NCI-H524 treated with DMSO at 0.1 percent for 48 hours (cell line): Measurements from ENCODE around the gene HDAC4.

Experiments used
- DNase-seq: peaks from one replicate; lab custom pipeline; 2025; lab: John Stamatoyannopoulos, UW

HDAC4 gene

GRCh38 chr2:239121600-239122012, 279.2 kb downstream of the HDAC4 start:
- no peak for DNase-seq

GRCh38 chr2:239120664-239121063, 280.2 kb downstream of the HDAC4 start:
- DNase-seq, result no peak

GRCh38 chr2:239119346-239120126, 281.3 kb downstream of the HDAC4 start:
- no peak for DNase-seq

- DNase-seq, result no peak
Measured at GRCh38 chr2:239118675-239119211, 282.1 kb downstream of the HDAC4 start.

DNA sequence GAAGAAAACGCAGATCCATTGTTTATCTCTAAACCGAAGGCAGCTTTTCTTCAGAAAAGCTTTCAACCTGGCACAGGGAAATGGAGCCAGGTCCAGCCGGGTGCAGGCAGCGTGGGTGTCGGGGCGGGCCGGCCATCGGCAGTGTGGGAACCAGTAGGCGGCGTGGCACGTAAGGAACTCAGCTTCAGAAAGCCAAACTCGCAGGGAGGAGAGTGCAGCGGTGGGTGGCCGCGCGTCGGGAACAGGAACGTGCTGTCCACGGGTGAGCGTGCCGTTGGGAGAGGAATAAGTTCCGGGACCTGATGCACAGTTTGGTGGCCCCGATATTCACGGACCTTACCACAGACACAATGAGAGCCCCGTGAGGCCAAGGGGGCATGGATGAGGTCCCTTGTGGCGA, 282.6 kb downstream of the HDAC4 start:
- DNase-seq, result no peak

DNA sequence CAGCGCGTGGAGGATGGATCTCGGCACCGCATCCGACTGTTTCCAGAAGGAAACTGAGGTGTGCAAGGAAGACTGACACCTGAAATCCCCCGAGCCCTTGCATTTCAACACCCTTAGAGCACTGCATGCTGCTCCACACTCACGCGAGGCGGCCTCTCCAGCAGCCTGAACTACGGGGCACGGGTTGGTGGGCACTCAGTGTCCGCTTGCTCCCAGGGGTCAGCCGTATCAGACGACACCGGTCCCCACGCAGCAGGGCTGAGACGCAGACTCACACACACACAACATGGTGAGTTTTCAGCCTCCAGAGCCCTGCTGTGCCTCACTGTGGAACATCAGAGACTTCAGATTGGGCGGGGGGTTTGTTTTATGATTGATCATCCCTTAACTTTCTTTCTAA, 283.0 kb downstream of the HDAC4 start:
- no peak for DNase-seq

- no peak for DNase-seq
Measured at GRCh38 chr2:239116456-239117246, 284.2 kb downstream of the HDAC4 start.

DNA sequence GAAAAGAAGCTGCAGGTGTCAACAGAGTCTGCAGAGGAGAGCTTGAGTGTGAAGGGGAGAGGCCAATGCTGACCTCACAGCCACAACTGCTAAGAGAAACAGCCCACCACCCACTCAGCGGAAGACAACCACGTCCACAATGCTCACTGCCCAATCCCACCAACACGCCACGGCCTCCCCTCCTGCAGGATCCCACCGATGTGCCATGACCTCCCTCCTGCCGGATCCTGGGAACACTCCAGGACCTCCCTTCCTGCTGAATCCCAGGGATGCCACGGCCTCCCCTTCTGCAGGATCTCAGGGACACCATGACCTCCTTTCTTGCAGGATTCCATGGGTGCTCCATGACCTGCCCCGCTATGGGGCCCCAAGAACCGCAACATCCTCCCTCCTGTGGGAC, 285.2 kb downstream of the HDAC4 start:
- no peak for DNase-seq

DNA sequence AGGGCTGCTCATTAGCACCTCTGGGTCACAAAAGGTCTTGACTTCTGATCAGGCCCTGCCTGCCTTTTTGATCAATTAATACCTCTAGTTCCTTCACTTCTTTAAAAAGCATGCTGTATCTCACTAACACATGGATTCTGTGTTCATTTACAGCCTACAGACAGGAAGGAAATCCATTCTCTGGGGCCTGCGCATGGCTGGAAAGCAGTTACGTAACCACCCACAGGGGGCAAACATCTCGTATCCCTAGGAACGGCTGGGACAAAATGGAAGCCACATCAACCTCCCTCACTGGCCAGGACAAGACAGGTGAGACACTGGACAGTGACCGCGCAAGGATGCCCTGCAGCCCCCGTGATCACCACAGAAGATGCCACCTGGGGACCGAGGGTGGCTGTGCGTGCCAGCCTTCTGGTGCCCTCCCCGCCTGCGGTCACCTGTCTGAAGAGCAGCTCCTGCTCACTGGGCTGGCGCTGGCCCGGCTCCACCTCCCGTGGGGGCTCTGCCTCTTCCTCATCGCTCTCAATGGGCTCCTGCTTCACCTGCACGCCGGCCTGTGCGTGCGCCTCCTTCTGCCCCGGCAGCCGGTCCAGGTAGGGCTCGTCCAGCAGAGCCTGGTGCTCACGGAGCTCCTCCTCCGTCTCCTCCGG, 286.1 kb downstream of the HDAC4 start:
- no peak for DNase-seq

GRCh38 chr2:239114119-239114581, 286.7 kb downstream of the HDAC4 start:
- DNase-seq, result no peak

- no peak for DNase-seq
Measured at GRCh38 chr2:239113615-239114014, 287.2 kb downstream of the HDAC4 start.

GRCh38 chr2:239113171-239113570, 287.6 kb downstream of the HDAC4 start:
- DNase-seq, result no peak

- DNase-seq, result no peak
Measured at GRCh38 chr2:239112127-239112774, 288.6 kb downstream of the HDAC4 start.

- no peak for DNase-seq
Measured at GRCh38 chr2:239111401-239112100, 289.3 kb downstream of the HDAC4 start.

DNA sequence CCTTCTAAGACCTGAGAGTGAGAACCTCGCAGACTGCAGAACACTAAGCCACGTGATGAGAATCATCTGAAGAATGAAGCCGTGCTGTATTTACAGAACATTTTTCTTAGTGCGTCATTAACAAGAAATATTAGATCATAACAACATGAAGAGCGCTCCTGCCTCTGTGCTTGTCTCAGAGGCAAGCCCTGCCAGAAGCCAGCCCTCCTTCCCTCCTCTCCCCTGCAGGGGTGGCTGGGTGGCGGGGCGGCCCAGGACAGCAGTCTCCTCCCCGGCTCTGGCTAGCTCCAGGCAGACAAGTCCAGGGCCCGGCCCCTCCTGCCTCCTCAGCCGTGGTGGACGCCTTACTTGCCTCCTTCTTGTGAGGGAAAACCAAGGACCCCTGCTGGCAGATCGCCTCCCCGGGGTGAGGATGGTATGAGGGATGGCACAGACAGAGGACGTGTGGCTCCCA, 290.2 kb downstream of the HDAC4 start:
- no peak for DNase-seq

DNA sequence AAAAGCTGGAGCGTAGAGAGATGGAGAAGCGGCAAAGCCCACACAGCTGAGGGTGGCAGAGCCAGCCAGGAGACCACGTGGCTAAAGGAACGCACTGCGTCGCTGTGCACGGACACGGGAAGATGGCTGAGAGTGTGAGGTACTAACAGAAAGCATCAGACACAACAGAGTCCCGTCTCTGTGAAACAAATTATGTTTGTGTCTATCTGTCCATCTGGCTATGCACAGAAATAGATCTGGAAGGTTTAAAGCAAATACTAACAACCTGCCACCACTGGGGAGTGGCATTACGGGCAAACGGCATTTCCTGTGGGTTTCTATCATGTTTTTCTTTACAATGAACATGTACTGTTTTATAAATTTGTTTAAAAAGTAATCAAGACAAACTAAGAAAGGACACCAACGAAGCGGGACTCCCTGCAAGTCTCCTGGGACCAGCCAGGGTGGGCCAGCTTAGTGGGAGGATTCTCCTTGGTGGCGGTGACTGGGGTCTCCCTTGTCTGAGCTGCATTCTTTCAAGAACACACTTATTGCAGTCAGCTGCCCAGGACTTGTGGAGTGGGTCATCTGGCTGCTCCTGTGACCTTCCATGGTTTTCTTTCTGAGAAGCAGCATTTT, 290.8 kb downstream of the HDAC4 start:
- DNase-seq, result no peak

DNA sequence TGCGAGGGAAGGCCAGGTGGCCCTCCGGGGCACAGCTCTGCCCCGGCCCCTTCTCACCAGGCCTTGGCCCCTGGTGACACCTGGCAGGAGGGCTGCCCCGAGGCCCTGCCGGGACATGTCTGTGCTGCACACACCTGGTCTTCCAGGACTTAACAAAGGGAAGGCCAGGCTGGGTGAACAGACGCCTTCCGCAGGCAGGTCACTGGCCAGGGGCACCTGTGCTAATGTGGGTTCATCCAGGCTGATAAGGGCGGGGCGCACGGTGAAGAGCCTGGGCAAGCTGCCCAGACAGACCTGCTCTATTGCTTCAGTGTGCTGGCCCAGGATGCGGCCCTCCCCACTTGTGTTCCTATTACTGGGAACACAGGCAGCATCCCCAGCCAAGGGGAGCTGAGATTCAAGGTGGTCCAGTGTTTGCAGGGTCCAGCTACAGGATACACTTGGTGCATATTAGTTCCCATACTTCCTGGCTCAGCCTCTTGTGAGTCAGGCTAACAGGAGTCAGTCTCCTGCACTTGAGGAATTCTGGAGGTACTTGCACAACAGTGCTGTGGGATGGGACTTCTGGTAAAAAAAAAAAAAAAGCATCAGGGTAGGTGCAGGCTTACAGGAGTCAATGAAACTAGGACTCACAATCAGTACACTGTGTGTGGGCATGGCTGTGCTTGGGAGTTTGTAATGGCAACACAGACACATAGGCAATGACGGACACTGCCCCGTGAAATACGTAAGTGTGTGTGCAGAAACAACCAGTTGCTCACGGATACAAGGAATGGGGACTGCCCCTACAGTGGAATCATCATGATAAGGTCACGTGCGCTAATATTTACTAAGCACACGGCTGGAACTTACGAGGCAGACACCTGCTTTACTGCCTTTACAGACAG, 291.5 kb downstream of the HDAC4 start:
- DNase-seq, result no peak

DNA sequence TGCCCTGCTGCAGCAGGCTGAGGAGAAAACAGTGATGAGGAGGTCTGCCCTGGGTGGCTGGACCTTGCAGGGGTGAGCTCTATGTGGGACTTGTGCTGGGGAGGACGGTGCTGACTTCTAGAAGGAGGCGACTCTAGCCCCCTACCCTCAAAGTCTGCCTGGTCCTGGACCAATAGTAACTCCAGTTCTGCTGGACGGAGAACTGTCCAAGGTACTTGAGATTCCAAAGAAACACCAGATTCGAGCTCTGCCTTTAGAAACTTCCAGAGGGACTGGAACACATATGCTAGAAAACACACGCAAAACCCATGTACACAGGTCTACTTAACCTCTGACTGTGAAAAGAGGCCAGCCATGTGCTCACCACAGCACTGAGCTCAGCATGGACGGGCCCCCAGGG, 292.4 kb downstream of the HDAC4 start:
- DNase-seq, result no peak

GRCh38 chr2:239107936-239108335, 292.9 kb downstream of the HDAC4 start:
- DNase-seq, result no peak

DNA sequence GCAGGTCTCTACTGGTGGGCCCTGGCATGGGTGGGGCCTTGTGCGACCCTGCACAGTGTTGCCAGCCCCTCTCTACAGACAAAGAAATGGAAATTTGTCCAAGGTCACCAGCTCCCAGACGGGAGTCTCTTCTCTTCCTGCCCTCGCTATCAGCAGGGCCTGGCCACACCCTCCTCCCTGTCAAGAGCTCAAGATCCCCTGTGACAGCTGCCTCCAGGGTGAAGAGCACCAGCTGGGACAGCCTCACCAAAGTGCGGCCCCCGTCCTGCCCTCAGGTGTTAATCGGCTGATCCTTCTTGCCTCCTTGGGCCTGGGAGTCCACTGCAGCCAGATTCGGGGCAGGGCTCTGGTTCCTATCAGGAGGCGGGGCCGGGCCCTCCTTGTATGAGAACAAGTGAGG, 293.9 kb downstream of the HDAC4 start:
- DNase-seq, result peak; percentile 46
